Measurements from ENCODE around the gene SDHAF3. TPM values are rescaled to one million over a fixed set of nuclear protein-coding genes. Genes with fewer than 3 reads are reported as not detected.

Gene SDHAF3
- total RNA-seq, 1 experiment from 2014 or later: 63.4 TPM

GRCh38 chr7:97200018-97200417 is 82.5 kb downstream of the SDHAF3 start:
- H3K79me2 ChIP-seq (ENCODE audit: low read length): no peaks in the 10 kb centered on the region
- no peaks in the 10 kb centered on the region for H3K4me1 ChIP-seq (ENCODE audit: low read length)
- no peaks in the 10 kb centered on the region for H4K20me1 ChIP-seq (ENCODE audit: insufficient read depth, low read depth, low read length)
- no peak overlapping the region for H3K4me2 ChIP-seq (ENCODE audit: low read depth, low read length, poor library complexity, severe bottlenecking)
- H3K27me3 ChIP-seq (ENCODE audit: low read length): no peaks in the 10 kb centered on the region
- H3K9ac ChIP-seq (ENCODE audit: low read length): no peak overlapping the region
- no peaks in the 10 kb centered on the region for H3K9me3 ChIP-seq (ENCODE audit: low read length)
- no peak overlapping the region for H3K4me3 ChIP-seq (ENCODE audit: low read length)
- no peak overlapping the region for H2AFZ ChIP-seq (ENCODE audit: low read length)
- no peaks in the 10 kb centered on the region for H3K9me2 ChIP-seq (replicated peaks; ENCODE audit: insufficient read depth, low read length)
- no peak for DNase-seq
- no peak overlapping the region for H3K27ac ChIP-seq (ENCODE audit: low read length)
- H3K36me3 ChIP-seq (ENCODE audit: insufficient read depth, low read length): no peaks in the 10 kb centered on the region

- no peak overlapping the region for H3K4me3 ChIP-seq (ENCODE audit: low read length)
- no peak overlapping the region for H2AFZ ChIP-seq (ENCODE audit: low read length)
- H3K9me2 ChIP-seq (replicated peaks; ENCODE audit: insufficient read depth, low read length): no peaks in the 10 kb centered on the region
- H3K4me1 ChIP-seq (ENCODE audit: low read length): no peaks in the 10 kb centered on the region
- H3K36me3 ChIP-seq (ENCODE audit: insufficient read depth, low read length): no peaks in the 10 kb centered on the region
- no peaks in the 10 kb centered on the region for H3K79me2 ChIP-seq (ENCODE audit: low read length)
- H3K27ac ChIP-seq (ENCODE audit: low read length): no peak overlapping the region
- H4K20me1 ChIP-seq (ENCODE audit: insufficient read depth, low read depth, low read length): no peaks in the 10 kb centered on the region
- no peak overlapping the region for H3K4me2 ChIP-seq (ENCODE audit: low read depth, low read length, poor library complexity, severe bottlenecking)
- no peaks in the 10 kb centered on the region for H3K9me3 ChIP-seq (ENCODE audit: low read length)
- no peaks in the 10 kb centered on the region for H3K27me3 ChIP-seq (ENCODE audit: low read length)
- no peak overlapping the region for H3K9ac ChIP-seq (ENCODE audit: low read length)
- DNase-seq: no peak
Observed at GRCh38 chr7:97203957-97204356, 86.5 kb downstream of the SDHAF3 start.

- Histone ChIP-seq H3K9me3 (ENCODE audit: low read length) (no peaks in the 10 kb centered on the region), H3K4me1 (ENCODE audit: low read length) (no peaks in the 10 kb centered on the region), H3K4me2 (ENCODE audit: low read depth, low read length, poor library complexity, severe bottlenecking) (no peak overlapping the region), H3K9ac (ENCODE audit: low read length) (no peak overlapping the region), H3K27me3 (ENCODE audit: low read length) (no peaks in the 10 kb centered on the region), H3K9me2 (replicated peaks; ENCODE audit: insufficient read depth, low read length) (no peaks in the 10 kb centered on the region), H3K27ac (ENCODE audit: low read length) (no peak overlapping the region), H3K79me2 (ENCODE audit: low read length) (no peaks in the 10 kb centered on the region), H3K36me3 (ENCODE audit: insufficient read depth, low read length) (no peaks in the 10 kb centered on the region), H2AFZ (ENCODE audit: low read length) (no peak overlapping the region), H4K20me1 (ENCODE audit: insufficient read depth, low read depth, low read length) (no peaks in the 10 kb centered on the region), H3K4me3 (ENCODE audit: low read length) (no peak overlapping the region)
- no peak for DNase-seq
Observed at GRCh38 chr7:97204821-97205220, 87.3 kb downstream of the SDHAF3 start.

- Histone ChIP-seq H3K36me3 (ENCODE audit: insufficient read depth, low read length) (no peaks in the 10 kb centered on the region), H3K27ac (ENCODE audit: low read length) (no peak overlapping the region), H4K20me1 (ENCODE audit: insufficient read depth, low read depth, low read length) (no peaks in the 10 kb centered on the region), H3K4me3 (ENCODE audit: low read length) (no peak overlapping the region), H3K9ac (ENCODE audit: low read length) (no peak overlapping the region), H2AFZ (ENCODE audit: low read length) (no peak overlapping the region), H3K4me1 (ENCODE audit: low read length) (peaks cover 7% of the 10 kb centered on the region), H3K79me2 (ENCODE audit: low read length) (no peaks in the 10 kb centered on the region), H3K9me3 (ENCODE audit: low read length) (no peaks in the 10 kb centered on the region), H3K27me3 (ENCODE audit: low read length) (0 out of 2 replicates have a peak, but pooled peaks cover 2% of the 10 kb centered on the region), H3K9me2 (replicated peaks; ENCODE audit: insufficient read depth, low read length) (no peaks in the 10 kb centered on the region), H3K4me2 (ENCODE audit: low read depth, low read length, poor library complexity, severe bottlenecking) (no peak overlapping the region)
- DNase-seq: no peak
Observed at GRCh38 chr7:97215556-97215955, 98.1 kb downstream of the SDHAF3 start.

GRCh38 chr7:97218767-97219166 is 101.3 kb downstream of the SDHAF3 start:
- no peak for DNase-seq
- no peak overlapping the region for H2AFZ ChIP-seq (ENCODE audit: low read length)
- no peaks in the 10 kb centered on the region for H3K36me3 ChIP-seq (ENCODE audit: insufficient read depth, low read length)
- no peak overlapping the region for H3K4me3 ChIP-seq (ENCODE audit: low read length)
- H3K4me2 ChIP-seq (ENCODE audit: low read depth, low read length, poor library complexity, severe bottlenecking): no peak overlapping the region
- no peak overlapping the region for H3K27ac ChIP-seq (ENCODE audit: low read length)
- no peaks in the 10 kb centered on the region for H3K79me2 ChIP-seq (ENCODE audit: low read length)
- 0 out of 2 replicates have a peak, but pooled peaks cover 2% of the 10 kb centered on the region for H3K27me3 ChIP-seq (ENCODE audit: low read length)
- H3K4me1 ChIP-seq (ENCODE audit: low read length): peaks cover 7% of the 10 kb centered on the region
- no peaks in the 10 kb centered on the region for H3K9me3 ChIP-seq (ENCODE audit: low read length)
- no peaks in the 10 kb centered on the region for H3K9me2 ChIP-seq (replicated peaks; ENCODE audit: insufficient read depth, low read length)
- no peak overlapping the region for H3K9ac ChIP-seq (ENCODE audit: low read length)
- no peaks in the 10 kb centered on the region for H4K20me1 ChIP-seq (ENCODE audit: insufficient read depth, low read depth, low read length)

- peaks cover 7% of the 10 kb centered on the region for H3K4me1 ChIP-seq (ENCODE audit: low read length)
- H3K4me3 ChIP-seq (ENCODE audit: low read length): no peak overlapping the region
- no peaks in the 10 kb centered on the region for H3K9me2 ChIP-seq (replicated peaks; ENCODE audit: insufficient read depth, low read length)
- H3K27ac ChIP-seq (ENCODE audit: low read length): no peak overlapping the region
- H3K79me2 ChIP-seq (ENCODE audit: low read length): no peaks in the 10 kb centered on the region
- no peak overlapping the region for H3K9ac ChIP-seq (ENCODE audit: low read length)
- 0 out of 2 replicates have a peak, but pooled peaks cover 2% of the 10 kb centered on the region for H3K27me3 ChIP-seq (ENCODE audit: low read length)
- H2AFZ ChIP-seq (ENCODE audit: low read length): no peak overlapping the region
- H3K36me3 ChIP-seq (ENCODE audit: insufficient read depth, low read length): no peaks in the 10 kb centered on the region
- no peaks in the 10 kb centered on the region for H3K9me3 ChIP-seq (ENCODE audit: low read length)
- no peak overlapping the region for H3K4me2 ChIP-seq (ENCODE audit: low read depth, low read length, poor library complexity, severe bottlenecking)
- no peak for DNase-seq
- H4K20me1 ChIP-seq (ENCODE audit: insufficient read depth, low read depth, low read length): no peaks in the 10 kb centered on the region
Observed at GRCh38 chr7:97219237-97219636, 101.7 kb downstream of the SDHAF3 start.

GRCh38 chr7:97224316-97224715 is 106.8 kb downstream of the SDHAF3 start:
- H3K4me3 ChIP-seq (ENCODE audit: low read length): no peak overlapping the region
- no peaks in the 10 kb centered on the region for H3K9me2 ChIP-seq (replicated peaks; ENCODE audit: insufficient read depth, low read length)
- H2AFZ ChIP-seq (ENCODE audit: low read length): no peak overlapping the region
- no peak overlapping the region for H3K9ac ChIP-seq (ENCODE audit: low read length)
- H3K79me2 ChIP-seq (ENCODE audit: low read length): no peaks in the 10 kb centered on the region
- H3K27ac ChIP-seq (ENCODE audit: low read length): no peak overlapping the region
- no peak overlapping the region for H3K4me2 ChIP-seq (ENCODE audit: low read depth, low read length, poor library complexity, severe bottlenecking)
- no peaks in the 10 kb centered on the region; the same call in 1 of the 2 replicates for H3K4me1 ChIP-seq (ENCODE audit: low read length)
- H4K20me1 ChIP-seq (ENCODE audit: insufficient read depth, low read depth, low read length): no peaks in the 10 kb centered on the region
- H3K9me3 ChIP-seq (ENCODE audit: low read length): no peaks in the 10 kb centered on the region
- H3K27me3 ChIP-seq (ENCODE audit: low read length): no peaks in the 10 kb centered on the region
- H3K36me3 ChIP-seq (ENCODE audit: insufficient read depth, low read length): no peaks in the 10 kb centered on the region
- DNase-seq: no peak

GRCh38 chr7:97226541-97226940 is 109.0 kb downstream of the SDHAF3 start:
- no peaks in the 10 kb centered on the region; the same call in 1 of the 2 replicates for H3K4me1 ChIP-seq (ENCODE audit: low read length)
- no peak overlapping the region for H3K4me3 ChIP-seq (ENCODE audit: low read length)
- H3K27me3 ChIP-seq (ENCODE audit: low read length): no peaks in the 10 kb centered on the region
- no peak for DNase-seq
- no peaks in the 10 kb centered on the region for H3K9me2 ChIP-seq (replicated peaks; ENCODE audit: insufficient read depth, low read length)
- no peak overlapping the region for H3K27ac ChIP-seq (ENCODE audit: low read length)
- H2AFZ ChIP-seq (ENCODE audit: low read length): no peak overlapping the region
- no peaks in the 10 kb centered on the region for H3K79me2 ChIP-seq (ENCODE audit: low read length)
- H3K36me3 ChIP-seq (ENCODE audit: insufficient read depth, low read length): no peaks in the 10 kb centered on the region
- H3K9me3 ChIP-seq (ENCODE audit: low read length): no peaks in the 10 kb centered on the region
- no peak overlapping the region for H3K9ac ChIP-seq (ENCODE audit: low read length)
- no peaks in the 10 kb centered on the region for H4K20me1 ChIP-seq (ENCODE audit: insufficient read depth, low read depth, low read length)
- H3K4me2 ChIP-seq (ENCODE audit: low read depth, low read length, poor library complexity, severe bottlenecking): no peak overlapping the region

Measured in Karpas-422 (cell line).